Parathyroid adenoma (tissue), 2 donors: Measurements from ENCODE around the gene TSHZ1.

Experiments
- H2AFZ ChIP-seq: fragments of 300-600 bp; sonication (generic); one replicate; pipeline ENCODE4 v1.7.0; 2017; ENCODE audit warnings: antibody characterized with exemption, mild to moderate bottlenecking
- H3K27ac ChIP-seq: fragments of 300-600 bp; sonication (generic); one replicate; pipeline ENCODE4 v1.7.0; 2017
- H3K27me3 ChIP-seq: fragments of 300-600 bp; sonication (generic); one replicate; pipeline ENCODE4 v1.7.0; 2017; ENCODE audit warnings: low read length; ENCODE audit not compliant: control insufficient read depth, insufficient read depth
- H3K36me3 ChIP-seq: fragments of 300-600 bp; sonication (generic); one replicate; pipeline ENCODE4 v1.7.0; 2017; ENCODE audit warnings: low read length; ENCODE audit not compliant: control insufficient read depth, insufficient read depth
- H3K4me1 ChIP-seq: fragments of 300-600 bp; sonication (generic); one replicate; pipeline ENCODE4 v1.7.0; 2017; ENCODE audit warnings: control low read depth
- H3K4me2 ChIP-seq: fragments of 300-600 bp; sonication (generic); one replicate; pipeline ENCODE4 v1.7.0; 2017; ENCODE audit warnings: low read length
- H3K4me3 ChIP-seq: fragments of 300-600 bp; sonication (generic); one replicate; pipeline ENCODE4 v1.7.0; 2017; ENCODE audit warnings: low read depth, low read length
- H3K79me2 ChIP-seq: fragments of 300-600 bp; sonication (generic); one replicate; pipeline ENCODE4 v1.7.0; 2017; ENCODE audit warnings: control low read depth
- H3K9ac ChIP-seq: fragments of 300-600 bp; sonication (generic); one replicate; pipeline ENCODE4 v1.7.0; 2017; ENCODE audit warnings: mild to moderate bottlenecking
- H3K9me3 ChIP-seq: fragments of 300-600 bp; sonication (generic); one replicate; pipeline ENCODE4 v1.7.0; 2017; ENCODE audit warnings: low read length; ENCODE audit not compliant: control insufficient read depth
- CTCF ChIP-seq: fragments of 300-600 bp; sonication (generic); IDR thresholded peaks from one replicate; pipeline ENCODE4 v1.7.0; 2017; ENCODE audit warnings: antibody characterized with exemption, mild to moderate bottlenecking
- donor health status: primary hyperparathyroidism.

Gene TSHZ1

GRCh38 chr18:75307530-75307929 is 96.9 kb downstream of the TSHZ1 start:
- Histone ChIP-seq H3K4me2 (no peak overlapping the region), H3K27ac (no peak overlapping the region), H3K9ac (no peak overlapping the region), H3K4me3 (no peak overlapping the region), H3K9me3 (no peaks in the 10 kb centered on the region), H3K27me3 (no peaks in the 10 kb centered on the region), H3K79me2 (no peaks in the 10 kb centered on the region), H2AFZ (no peak overlapping the region), H3K36me3 (no peaks in the 10 kb centered on the region), H3K4me1 (no peaks in the 10 kb centered on the region)
- no peak for TF ChIP-seq CTCF

- Histone ChIP-seq H3K36me3 (no peaks in the 10 kb centered on the region), H3K27me3 (no peaks in the 10 kb centered on the region), H3K9ac (no peak overlapping the region), H3K4me1 (no peaks in the 10 kb centered on the region), H3K4me2 (no peak overlapping the region), H3K79me2 (no peaks in the 10 kb centered on the region), H2AFZ (no peak overlapping the region), H3K9me3 (no peaks in the 10 kb centered on the region), H3K27ac (no peak overlapping the region), H3K4me3 (no peak overlapping the region)
- no peak for TF ChIP-seq CTCF
Observed at GRCh38 chr18:75309564-75309963, 99.0 kb downstream of the TSHZ1 start.

- H3K9ac ChIP-seq: no peak overlapping the region
- H3K4me1 ChIP-seq: no peaks in the 10 kb centered on the region
- no peaks in the 10 kb centered on the region for H3K9me3 ChIP-seq
- no peak overlapping the region for H3K27ac ChIP-seq
- H3K79me2 ChIP-seq: no peaks in the 10 kb centered on the region
- no peak overlapping the region for H3K4me2 ChIP-seq
- no peaks in the 10 kb centered on the region for H3K27me3 ChIP-seq
- H3K36me3 ChIP-seq: no peaks in the 10 kb centered on the region
- TF ChIP-seq CTCF: no peak
- H2AFZ ChIP-seq: no peak overlapping the region
- no peak overlapping the region for H3K4me3 ChIP-seq
Observed at GRCh38 chr18:75314117-75314516, 103.5 kb downstream of the TSHZ1 start.

- no peaks in the 10 kb centered on the region for H3K4me1 ChIP-seq
- no peak overlapping the region for H3K4me3 ChIP-seq
- H3K9ac ChIP-seq: no peak overlapping the region
- no peak overlapping the region for H2AFZ ChIP-seq
- no peaks in the 10 kb centered on the region for H3K79me2 ChIP-seq
- H3K27ac ChIP-seq: no peak overlapping the region
- no peak for TF ChIP-seq CTCF
- no peaks in the 10 kb centered on the region for H3K36me3 ChIP-seq
- no peaks in the 10 kb centered on the region for H3K9me3 ChIP-seq
- H3K4me2 ChIP-seq: no peak overlapping the region
- H3K27me3 ChIP-seq: no peaks in the 10 kb centered on the region
Observed at GRCh38 chr18:75314606-75315005, 104.0 kb downstream of the TSHZ1 start.

- Histone ChIP-seq H3K4me3 (no peak overlapping the region), H3K79me2 (no peaks in the 10 kb centered on the region), H3K9ac (no peak overlapping the region), H3K36me3 (no peaks in the 10 kb centered on the region), H2AFZ (no peak overlapping the region), H3K9me3 (no peaks in the 10 kb centered on the region), H3K4me2 (no peak overlapping the region), H3K27ac (no peak overlapping the region), H3K27me3 (no peaks in the 10 kb centered on the region), H3K4me1 (no peaks in the 10 kb centered on the region)
- no peak for TF ChIP-seq CTCF
Observed at GRCh38 chr18:75316223-75316622, 105.6 kb downstream of the TSHZ1 start.
